ENCODE measurements around the gene NCAPD2. TPM values are rescaled to one million over a fixed set of nuclear protein-coding genes. Genes with fewer than 3 reads are reported as not detected.

The NCAPD2 gene
- 126 and 187 TPM in 2 replicates for total RNA-seq (2014; rRNA removed; shearing (Covaris generic))

- DNase-seq (ENCODE audit: low spot score), result peak; percentile 97
Measured at GRCh38 chr12:6493497-6494257, at the start of gene NCAPD2. TSS of gene NCAPD2 (plus strand) at chr12:6494102. CDS start at chr12:6495099, 997 bp downstream.

- DNase-seq (ENCODE audit: low spot score), result no peak
Measured at GRCh38 chr12:6444704-6445688, 48.9 kb upstream of the NCAPD2 start, which contains the start of gene CD27. TSS of gene CD27 (plus strand) at chr12:6444955. CDS start at chr12:6445096, 141 bp downstream.

GRCh38 chr12:6450091-6450868 is 43.6 kb upstream of the NCAPD2 start:
- DNase-seq (ENCODE audit: low spot score), result peak; percentile 2

GRCh38 chr12:6450869-6451347 is 43.0 kb upstream of the NCAPD2 start:
- DNase-seq (ENCODE audit: low spot score), result no peak

GRCh38 chr12:6451348-6452244 is 42.3 kb upstream of the NCAPD2 start, which contains the start of gene TAPBPL:
TSS of gene TAPBPL (plus strand) at chr12:6452042. CDS start at chr12:6452249, 207 bp downstream.
- peak; percentile 89 for DNase-seq (ENCODE audit: low spot score)

- DNase-seq (ENCODE audit: low spot score), result peak; percentile 2
Measured at GRCh38 chr12:6452245-6452943, 41.5 kb upstream of the NCAPD2 start.

- DNase-seq (ENCODE audit: low spot score), result peak; percentile 6
Measured at GRCh38 chr12:6452944-6453630, 40.8 kb upstream of the NCAPD2 start.

- DNase-seq (ENCODE audit: low spot score), result no peak
Measured at GRCh38 chr12:6457220-6457945, 36.5 kb upstream of the NCAPD2 start.

GRCh38 chr12:6458281-6459003 is 35.5 kb upstream of the NCAPD2 start:
- no peak for DNase-seq (ENCODE audit: low spot score)

- DNase-seq (ENCODE audit: low spot score), result no peak
Measured at GRCh38 chr12:6459004-6459337, 34.9 kb upstream of the NCAPD2 start.

- no peak for DNase-seq (ENCODE audit: low spot score)
Measured at GRCh38 chr12:6460751-6461371, 33.0 kb upstream of the NCAPD2 start.

GRCh38 chr12:6461401-6462233 is 32.3 kb upstream of the NCAPD2 start:
- DNase-seq (ENCODE audit: low spot score), result no peak

- DNase-seq (ENCODE audit: low spot score), result no peak
Measured at GRCh38 chr12:6462234-6462995, 31.5 kb upstream of the NCAPD2 start.

- no peak for DNase-seq (ENCODE audit: low spot score)
Measured at GRCh38 chr12:6463216-6463615, 30.7 kb upstream of the NCAPD2 start.

GRCh38 chr12:6463858-6464257 is 30.0 kb upstream of the NCAPD2 start:
- DNase-seq (ENCODE audit: low spot score), result no peak

GRCh38 chr12:6464531-6464930 is 29.4 kb upstream of the NCAPD2 start:
- no peak for DNase-seq (ENCODE audit: low spot score)
